ENCODE data around the gene TMEM225B.
"Not testable (repeated sequence)": the region's sequence is repeated elsewhere in the genome, so short reads cannot be mapped to it uniquely, and the experiment has no call there.

TMEM225B gene

GRCh38 chr7:99579956-99580777 is 17.9 kb upstream of the TMEM225B start:
- peak overlapping the region; percentile 53 for H3K4me3 ChIP-seq (ENCODE audit: low read depth, low read length)
- TF ChIP-seq CTCF (IDR thresholded peaks at IDR 0.05; ENCODE audit: borderline replicate concordance, insufficient read depth, low read depth, low read length), result peak; percentile 40

GRCh38 chr7:99580778-99581332 is 17.2 kb upstream of the TMEM225B start:
- not testable (repeated sequence) for H3K4me3 ChIP-seq (ENCODE audit: low read depth, low read length)

GRCh38 chr7:99588868-99589267 is 9.2 kb upstream of the TMEM225B start:
- H3K4me3 ChIP-seq (ENCODE audit: low read depth, low read length), result no peak overlapping the region

GRCh38 chr7:99594948-99595745 is 2.9 kb upstream of the TMEM225B start:
- TF ChIP-seq CTCF (IDR thresholded peaks at IDR 0.05; ENCODE audit: borderline replicate concordance, insufficient read depth, low read depth, low read length), result no peak

More at GRCh38 chr7:99588868-99589267, 9.2 kb upstream of the TMEM225B start:
- TF ChIP-seq CTCF (IDR thresholded peaks at IDR 0.05; ENCODE audit: borderline replicate concordance, insufficient read depth, low read depth, low read length), result no peak

GRCh38 chr7:99596408-99596955 is 1.6 kb upstream of the TMEM225B start:
- H3K4me3 ChIP-seq (ENCODE audit: low read depth, low read length), result no peak overlapping the region
- no peak for TF ChIP-seq CTCF (IDR thresholded peaks at IDR 0.05; ENCODE audit: borderline replicate concordance, insufficient read depth, low read depth, low read length)

More at GRCh38 chr7:99594948-99595745, 2.9 kb upstream of the TMEM225B start:
- H3K4me3 ChIP-seq (ENCODE audit: low read depth, low read length), result no peak overlapping the region

- H3K4me3 ChIP-seq (ENCODE audit: low read depth, low read length), result no peak overlapping the region
- no peak for TF ChIP-seq CTCF (IDR thresholded peaks at IDR 0.05; ENCODE audit: borderline replicate concordance, insufficient read depth, low read depth, low read length)
Measured at GRCh38 chr7:99599836-99600235, 1.8 kb downstream of the TMEM225B start.

GRCh38 chr7:99601656-99602310 is 3.7 kb downstream of the TMEM225B start:
- no peak for TF ChIP-seq CTCF (IDR thresholded peaks at IDR 0.05; ENCODE audit: borderline replicate concordance, insufficient read depth, low read depth, low read length)
- no peak overlapping the region for H3K4me3 ChIP-seq (ENCODE audit: low read depth, low read length)

Measured in GM12875 (cell line).